ENCODE results near the gene FAM20C.

DNA sequence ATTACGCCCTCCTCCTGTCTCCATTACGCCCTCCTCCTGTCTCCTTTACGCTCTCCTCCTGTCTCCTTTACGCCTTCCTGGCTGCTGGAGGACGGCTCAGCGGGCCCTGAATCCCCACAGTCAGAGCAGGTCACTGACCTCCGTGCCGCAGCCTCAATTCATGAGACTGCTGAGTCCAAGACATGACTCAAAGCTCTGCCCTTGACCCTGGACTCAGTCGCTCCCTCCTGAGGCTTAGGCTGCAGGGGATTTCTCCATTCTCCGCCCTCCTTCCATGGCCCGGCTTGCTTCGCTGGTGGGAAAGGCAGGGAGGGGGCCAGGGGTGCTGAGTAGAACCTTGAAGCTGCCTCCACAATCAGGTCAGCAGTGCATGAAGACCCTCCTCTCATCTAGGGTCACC is 76.6 kb downstream of the FAM20C start:
- TF ChIP-seq, protein P1, sequence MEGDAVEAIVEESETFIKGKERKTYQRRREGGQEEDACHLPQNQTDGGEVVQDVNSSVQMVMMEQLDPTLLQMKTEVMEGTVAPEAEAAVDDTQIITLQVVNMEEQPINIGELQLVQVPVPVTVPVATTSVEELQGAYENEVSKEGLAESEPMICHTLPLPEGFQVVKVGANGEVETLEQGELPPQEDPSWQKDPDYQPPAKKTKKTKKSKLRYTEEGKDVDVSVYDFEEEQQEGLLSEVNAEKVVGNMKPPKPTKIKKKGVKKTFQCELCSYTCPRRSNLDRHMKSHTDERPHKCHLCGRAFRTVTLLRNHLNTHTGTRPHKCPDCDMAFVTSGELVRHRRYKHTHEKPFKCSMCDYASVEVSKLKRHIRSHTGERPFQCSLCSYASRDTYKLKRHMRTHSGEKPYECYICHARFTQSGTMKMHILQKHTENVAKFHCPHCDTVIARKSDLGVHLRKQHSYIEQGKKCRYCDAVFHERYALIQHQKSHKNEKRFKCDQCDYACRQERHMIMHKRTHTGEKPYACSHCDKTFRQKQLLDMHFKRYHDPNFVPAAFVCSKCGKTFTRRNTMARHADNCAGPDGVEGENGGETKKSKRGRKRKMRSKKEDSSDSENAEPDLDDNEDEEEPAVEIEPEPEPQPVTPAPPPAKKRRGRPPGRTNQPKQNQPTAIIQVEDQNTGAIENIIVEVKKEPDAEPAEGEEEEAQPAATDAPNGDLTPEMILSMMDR (IDR thresholded peaks at IDR 0.05; ENCODE audit: insufficient read depth, low read length) = no peak
- TF ChIP-seq REST (IDR thresholded peaks at IDR 0.05; ENCODE audit: insufficient replicate concordance, low read depth) = no peak

All from HL-60 (cell line).